ENCODE results near the gene NR1H2.

- no peak for TF ChIP-seq CTCF (IDR thresholded peaks at IDR 0.05)
- no peak for TF ChIP-seq POLR2A (IDR thresholded peaks at IDR 0.05)
These were observed 44.9 kb upstream of the NR1H2 start for GRCh38 chr19:50331221-50331993.
